Vagina (tissue), 2 donors: ENCODE results near the gene KCTD21.

Source experiments
- POLR2A ChIP-seq, 2 donors: fragments of 450-650 bp; IDR thresholded peaks; one replicate each; pipeline ENCODE4 v1.6.1; 2017; ENCODE audit warnings: antibody characterized with exemption in 2 of 2, mild to moderate bottlenecking in 2 of 2, moderate library complexity in 2 of 2
- POLR2AphosphoS5 ChIP-seq, 2 donors: sonication (generic); formaldehyde crosslinking; IDR thresholded peaks; one replicate each; pipeline ENCODE4 v1.9.0; 2017; ENCODE audit warnings: antibody characterized with exemption in 2 of 2, mild to moderate bottlenecking in 2 of 2, low read depth in 1 of 2; ENCODE audit not compliant: insufficient read depth in 1 of 2
- TF ChIP-seq, protein P1 (sequence below), 3 experiments: fragments of 450-650 bp in 2 of 3; fragments of 200-600 bp in 1 of 3; sonication (generic) in 1 of 3; IDR thresholded peaks; one replicate each; pipeline ENCODE4 v1.5.1; 2017 to 2019; ENCODE audit warnings: antibody characterized with exemption in 3 of 3, mild to moderate bottlenecking in 2 of 3, moderate library complexity in 2 of 3

DNA sequence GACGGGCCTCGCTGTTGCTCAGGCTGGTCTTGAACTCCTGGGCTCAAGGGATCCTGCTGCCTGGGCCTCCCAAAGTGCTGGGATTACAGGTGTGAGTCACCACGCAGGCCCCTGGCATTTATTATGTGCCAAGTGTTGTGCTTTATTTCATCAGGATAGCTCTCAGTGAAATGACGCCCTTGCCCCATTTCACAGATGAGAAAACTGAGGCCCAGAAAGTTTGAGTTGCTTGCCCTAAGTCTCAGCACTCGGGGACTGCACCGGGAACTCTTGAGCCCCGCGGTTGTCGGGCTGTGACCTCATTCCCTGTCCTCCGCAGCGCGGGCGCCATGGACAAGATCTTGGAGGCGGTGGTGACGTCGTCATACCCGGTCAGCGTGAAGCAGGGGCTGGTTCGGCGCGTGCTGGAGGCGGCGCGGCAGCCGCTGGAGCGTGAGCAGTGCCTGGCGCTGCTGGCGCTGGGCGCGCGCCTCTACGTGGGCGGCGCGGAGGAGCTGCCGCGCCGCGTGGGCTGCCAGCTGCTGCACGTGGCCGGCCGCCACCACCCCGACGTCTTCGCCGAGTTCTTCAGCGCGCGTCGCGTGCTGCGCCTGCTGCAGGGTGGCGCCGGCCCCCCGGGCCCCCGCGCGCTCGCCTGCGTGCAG is 7.6 kb upstream of the KCTD21 start:
- TF ChIP-seq, protein P1, sequence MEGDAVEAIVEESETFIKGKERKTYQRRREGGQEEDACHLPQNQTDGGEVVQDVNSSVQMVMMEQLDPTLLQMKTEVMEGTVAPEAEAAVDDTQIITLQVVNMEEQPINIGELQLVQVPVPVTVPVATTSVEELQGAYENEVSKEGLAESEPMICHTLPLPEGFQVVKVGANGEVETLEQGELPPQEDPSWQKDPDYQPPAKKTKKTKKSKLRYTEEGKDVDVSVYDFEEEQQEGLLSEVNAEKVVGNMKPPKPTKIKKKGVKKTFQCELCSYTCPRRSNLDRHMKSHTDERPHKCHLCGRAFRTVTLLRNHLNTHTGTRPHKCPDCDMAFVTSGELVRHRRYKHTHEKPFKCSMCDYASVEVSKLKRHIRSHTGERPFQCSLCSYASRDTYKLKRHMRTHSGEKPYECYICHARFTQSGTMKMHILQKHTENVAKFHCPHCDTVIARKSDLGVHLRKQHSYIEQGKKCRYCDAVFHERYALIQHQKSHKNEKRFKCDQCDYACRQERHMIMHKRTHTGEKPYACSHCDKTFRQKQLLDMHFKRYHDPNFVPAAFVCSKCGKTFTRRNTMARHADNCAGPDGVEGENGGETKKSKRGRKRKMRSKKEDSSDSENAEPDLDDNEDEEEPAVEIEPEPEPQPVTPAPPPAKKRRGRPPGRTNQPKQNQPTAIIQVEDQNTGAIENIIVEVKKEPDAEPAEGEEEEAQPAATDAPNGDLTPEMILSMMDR (IDR thresholded peaks at IDR 0.05) = no peak
- TF ChIP-seq POLR2AphosphoS5 (IDR thresholded peaks at IDR 0.05; ENCODE audit: insufficient read depth in 1 of 2, low read depth in 1 of 2) (no peak), POLR2A (IDR thresholded peaks at IDR 0.05) (no peak)
